ENCODE results near the gene STXBP1. TPM values are rescaled to one million over a fixed set of nuclear protein-coding genes. Genes with fewer than 3 reads are reported as not detected.

STXBP1 gene
- total RNA-seq, 1 experiment from 2014 or later = 40.6 TPM

DNA sequence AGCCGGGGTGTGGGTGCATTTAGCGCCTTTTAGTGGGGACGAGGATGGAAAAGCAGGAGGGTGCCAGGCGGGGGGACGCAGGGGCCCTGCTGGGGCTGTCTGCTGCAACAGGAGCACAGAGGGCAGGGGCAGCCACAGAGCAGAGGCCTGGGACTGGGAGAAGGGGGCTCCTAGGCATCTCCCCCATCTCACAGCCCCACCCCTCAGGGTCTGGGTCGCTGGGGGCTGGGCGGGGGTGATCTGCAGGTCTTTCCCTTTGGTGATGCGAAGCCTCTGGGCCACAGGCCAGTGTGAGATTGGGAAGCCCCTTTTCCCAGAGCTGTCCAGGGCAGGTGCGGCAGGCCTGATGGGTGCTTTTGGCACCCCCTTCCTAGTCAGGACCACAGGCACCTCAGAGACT is 118.2 kb downstream of the STXBP1 start (continued):
- TF ChIP-seq RAD21 (IDR thresholded peaks at IDR 0.05; ENCODE audit: low read depth) = no peak
- TF ChIP-seq ELF1 (IDR thresholded peaks at IDR 0.05; ENCODE audit: borderline replicate concordance, low read depth) = no peak
- TF ChIP-seq, protein P1, sequence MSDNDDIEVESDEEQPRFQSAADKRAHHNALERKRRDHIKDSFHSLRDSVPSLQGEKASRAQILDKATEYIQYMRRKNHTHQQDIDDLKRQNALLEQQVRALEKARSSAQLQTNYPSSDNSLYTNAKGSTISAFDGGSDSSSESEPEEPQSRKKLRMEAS (IDR thresholded peaks at IDR 0.05) = no peak

DNA sequence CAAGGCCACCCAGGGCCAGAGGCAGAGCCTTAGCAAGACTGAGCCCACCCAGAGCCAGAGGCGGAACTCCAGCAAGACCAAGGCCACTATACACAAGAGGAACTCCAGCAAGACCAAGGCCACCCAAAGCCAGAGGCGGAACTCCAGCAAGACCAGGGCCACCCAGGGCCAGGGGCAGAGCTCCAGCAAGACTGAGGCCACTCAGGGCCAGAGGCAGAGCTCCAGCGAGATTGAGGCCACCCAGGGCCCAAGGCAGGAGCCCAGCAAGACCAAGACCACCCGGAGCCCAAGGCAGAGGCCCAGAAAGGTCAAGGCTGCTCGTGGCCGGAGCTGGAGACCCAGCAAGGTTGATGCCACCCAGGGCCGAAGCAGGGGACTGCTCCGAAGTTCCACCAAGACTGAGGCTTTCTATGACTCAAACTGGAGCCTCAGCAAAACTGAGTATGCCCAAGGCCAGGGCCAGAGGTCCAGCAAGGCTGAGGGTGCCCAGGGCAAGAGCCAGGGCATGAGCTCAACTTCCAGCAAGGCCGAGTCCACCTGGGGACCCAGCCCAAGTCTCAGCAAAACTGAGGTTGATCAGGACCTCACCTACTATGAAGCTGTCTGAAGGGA is 118.8 kb downstream of the STXBP1 start:
- Histone ChIP-seq H3K79me2 (ENCODE audit: insufficient read depth, low read length) (no peaks in the 10 kb centered on the region), H3K27ac (ENCODE audit: low read depth, low read length) (no peak overlapping the region), H3K4me2 (ENCODE audit: low read length) (no peak overlapping the region), H3K4me3 (replicated peaks in 1 of 2; ENCODE audit: low read depth in 1 of 2, low read length in 2 of 2) (no peak overlapping the region), H3K4me1 (ENCODE audit: control insufficient read depth in 1 of 2, insufficient read depth in 2 of 2, low read length in 2 of 2) (peaks cover 8 to 20% of the 10 kb centered on the region in 2 experiments), H3K27me3 (ENCODE audit: insufficient read depth, low read length) (no peaks in the 10 kb centered on the region), H3K9ac (ENCODE audit: low read length) (no peak overlapping the region), H3K36me3 (ENCODE audit: control insufficient read depth in 1 of 2, insufficient read depth in 2 of 2, low read length in 2 of 2) (no peaks in the 10 kb centered on the region), H4K20me1 (ENCODE audit: insufficient read depth) (no peaks in the 10 kb centered on the region), H2AFZ (ENCODE audit: low read depth, low read length, poor library complexity, severe bottlenecking) (no peak overlapping the region), H3K9me3 (ENCODE audit: control insufficient read depth in 1 of 2, insufficient read depth in 1 of 2, low read depth in 1 of 2, low read length in 2 of 2) (no peaks in the 10 kb centered on the region), H3K9me2 (ENCODE audit: insufficient read depth) (no peaks in the 10 kb centered on the region)
- ATAC-seq = no peak
- DNase-seq (ENCODE audit: low read depth, low spot score) = no peak
- no TSS peak for BruUV-seq (replicated peaks)
- CTCF ChIA-PET = no interaction called here
- POLR2A ChIA-PET = no interaction called here
- RAD21 ChIA-PET (ENCODE audit: low non-redundant PET in 1 of 2, low total read pairs in 2 of 2, uncharacterized antibody in 2 of 2, unreplicated experiment in 2 of 2) = no interaction called here
- intact Hi-C loops (cut with micrococcal nuclease) = no loop called here
- TF ChIP-seq RAD21 (IDR thresholded peaks at IDR 0.05; ENCODE audit: low read depth) (no peak), YY1 (IDR thresholded peaks at IDR 0.05; ENCODE audit: extremely low read depth, insufficient replicate concordance, low read depth, low read length) (no peak), TCF7L2 (IDR thresholded peaks at IDR 0.05; ENCODE audit: borderline replicate concordance, extremely low read depth, insufficient read depth, insufficient read length) (no peak), EZH2phosphoT487 (IDR thresholded peaks at IDR 0.05; ENCODE audit: borderline replicate concordance) (no peak), CBX3 (IDR thresholded peaks at IDR 0.05; ENCODE audit: low read depth) (no peak), POLR2A (IDR thresholded peaks at IDR 0.05; ENCODE audit: borderline replicate concordance, extremely low read depth, insufficient read depth, insufficient read length) (no peak), POLR2AphosphoS5 (IDR thresholded peaks at IDR 0.05; ENCODE audit: low read depth, low read length) (no peak), JUND (IDR thresholded peaks at IDR 0.05) (no peak), SIN3A (IDR thresholded peaks at IDR 0.05; ENCODE audit: low read depth) (no peak), SP1 (IDR thresholded peaks at IDR 0.05; ENCODE audit: low read depth) (no peak), EGR1 (IDR thresholded peaks at IDR 0.05; ENCODE audit: low read depth) (no peak), FOSL1 (IDR thresholded peaks at IDR 0.05; ENCODE audit: low read depth) (no peak)
- TF ChIP-seq, protein P2, sequence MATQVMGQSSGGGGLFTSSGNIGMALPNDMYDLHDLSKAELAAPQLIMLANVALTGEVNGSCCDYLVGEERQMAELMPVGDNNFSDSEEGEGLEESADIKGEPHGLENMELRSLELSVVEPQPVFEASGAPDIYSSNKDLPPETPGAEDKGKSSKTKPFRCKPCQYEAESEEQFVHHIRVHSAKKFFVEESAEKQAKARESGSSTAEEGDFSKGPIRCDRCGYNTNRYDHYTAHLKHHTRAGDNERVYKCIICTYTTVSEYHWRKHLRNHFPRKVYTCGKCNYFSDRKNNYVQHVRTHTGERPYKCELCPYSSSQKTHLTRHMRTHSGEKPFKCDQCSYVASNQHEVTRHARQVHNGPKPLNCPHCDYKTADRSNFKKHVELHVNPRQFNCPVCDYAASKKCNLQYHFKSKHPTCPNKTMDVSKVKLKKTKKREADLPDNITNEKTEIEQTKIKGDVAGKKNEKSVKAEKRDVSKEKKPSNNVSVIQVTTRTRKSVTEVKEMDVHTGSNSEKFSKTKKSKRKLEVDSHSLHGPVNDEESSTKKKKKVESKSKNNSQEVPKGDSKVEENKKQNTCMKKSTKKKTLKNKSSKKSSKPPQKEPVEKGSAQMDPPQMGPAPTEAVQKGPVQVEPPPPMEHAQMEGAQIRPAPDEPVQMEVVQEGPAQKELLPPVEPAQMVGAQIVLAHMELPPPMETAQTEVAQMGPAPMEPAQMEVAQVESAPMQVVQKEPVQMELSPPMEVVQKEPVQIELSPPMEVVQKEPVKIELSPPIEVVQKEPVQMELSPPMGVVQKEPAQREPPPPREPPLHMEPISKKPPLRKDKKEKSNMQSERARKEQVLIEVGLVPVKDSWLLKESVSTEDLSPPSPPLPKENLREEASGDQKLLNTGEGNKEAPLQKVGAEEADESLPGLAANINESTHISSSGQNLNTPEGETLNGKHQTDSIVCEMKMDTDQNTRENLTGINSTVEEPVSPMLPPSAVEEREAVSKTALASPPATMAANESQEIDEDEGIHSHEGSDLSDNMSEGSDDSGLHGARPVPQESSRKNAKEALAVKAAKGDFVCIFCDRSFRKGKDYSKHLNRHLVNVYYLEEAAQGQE (IDR thresholded peaks at IDR 0.05; ENCODE audit: low read depth) = no peak
- TF ChIP-seq, protein P3, sequence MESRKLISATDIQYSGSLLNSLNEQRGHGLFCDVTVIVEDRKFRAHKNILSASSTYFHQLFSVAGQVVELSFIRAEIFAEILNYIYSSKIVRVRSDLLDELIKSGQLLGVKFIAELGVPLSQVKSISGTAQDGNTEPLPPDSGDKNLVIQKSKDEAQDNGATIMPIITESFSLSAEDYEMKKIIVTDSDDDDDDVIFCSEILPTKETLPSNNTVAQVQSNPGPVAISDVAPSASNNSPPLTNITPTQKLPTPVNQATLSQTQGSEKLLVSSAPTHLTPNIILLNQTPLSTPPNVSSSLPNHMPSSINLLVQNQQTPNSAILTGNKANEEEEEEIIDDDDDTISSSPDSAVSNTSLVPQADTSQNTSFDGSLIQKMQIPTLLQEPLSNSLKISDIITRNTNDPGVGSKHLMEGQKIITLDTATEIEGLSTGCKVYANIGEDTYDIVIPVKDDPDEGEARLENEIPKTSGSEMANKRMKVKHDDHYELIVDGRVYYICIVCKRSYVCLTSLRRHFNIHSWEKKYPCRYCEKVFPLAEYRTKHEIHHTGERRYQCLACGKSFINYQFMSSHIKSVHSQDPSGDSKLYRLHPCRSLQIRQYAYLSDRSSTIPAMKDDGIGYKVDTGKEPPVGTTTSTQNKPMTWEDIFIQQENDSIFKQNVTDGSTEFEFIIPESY (IDR thresholded peaks at IDR 0.05; ENCODE audit: extremely low read depth, insufficient replicate concordance, low read length) = no peak
- TF ChIP-seq, protein P4, sequence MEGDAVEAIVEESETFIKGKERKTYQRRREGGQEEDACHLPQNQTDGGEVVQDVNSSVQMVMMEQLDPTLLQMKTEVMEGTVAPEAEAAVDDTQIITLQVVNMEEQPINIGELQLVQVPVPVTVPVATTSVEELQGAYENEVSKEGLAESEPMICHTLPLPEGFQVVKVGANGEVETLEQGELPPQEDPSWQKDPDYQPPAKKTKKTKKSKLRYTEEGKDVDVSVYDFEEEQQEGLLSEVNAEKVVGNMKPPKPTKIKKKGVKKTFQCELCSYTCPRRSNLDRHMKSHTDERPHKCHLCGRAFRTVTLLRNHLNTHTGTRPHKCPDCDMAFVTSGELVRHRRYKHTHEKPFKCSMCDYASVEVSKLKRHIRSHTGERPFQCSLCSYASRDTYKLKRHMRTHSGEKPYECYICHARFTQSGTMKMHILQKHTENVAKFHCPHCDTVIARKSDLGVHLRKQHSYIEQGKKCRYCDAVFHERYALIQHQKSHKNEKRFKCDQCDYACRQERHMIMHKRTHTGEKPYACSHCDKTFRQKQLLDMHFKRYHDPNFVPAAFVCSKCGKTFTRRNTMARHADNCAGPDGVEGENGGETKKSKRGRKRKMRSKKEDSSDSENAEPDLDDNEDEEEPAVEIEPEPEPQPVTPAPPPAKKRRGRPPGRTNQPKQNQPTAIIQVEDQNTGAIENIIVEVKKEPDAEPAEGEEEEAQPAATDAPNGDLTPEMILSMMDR (IDR thresholded peaks at IDR 0.05 in 2 of 3, conservative IDR thresholded peaks at IDR 0.05 in 1 of 3; ENCODE audit: borderline replicate concordance in 1 of 3, insufficient read depth in 1 of 3, low read depth in 2 of 3, low read length in 2 of 3) = no peak
- TF ChIP-seq, protein P1 (IDR thresholded peaks at IDR 0.05) = no peak
